CD8-positive, alpha-beta memory T cell (primary cell): ENCODE results near the gene ACP4. TPM values are rescaled to one million over a fixed set of nuclear protein-coding genes. Genes with fewer than 3 reads are reported as not detected.
"Not testable (repeated sequence)": the region's sequence is repeated elsewhere in the genome, so short reads cannot be mapped to it uniquely, and the experiment has no call there.

ENCODE experiments used
- CTCF ChIA-PET: fragments of 350-600 bp; sonication (Branson Sonifier 250); formaldehyde crosslinking; loops from one replicate; lab custom pipeline; 2021; ENCODE audit warnings: antibody characterized with exemption; lab: Charles Lee
- POLR2A ChIA-PET: fragments of 350-600 bp; sonication (Branson Sonifier 250); formaldehyde crosslinking; loops from one replicate; lab custom pipeline; 2021; ENCODE audit warnings: antibody characterized with exemption; lab: Charles Lee
- DNase-seq, 5 donors: peaks; one replicate each; pipeline versions ENCODE4 v3.0.0 to v3.0.0-alpha.2; 2020 to 2022; ENCODE audit warnings: mixed read lengths in 1 of 5
- H3K27ac ChIP-seq: one replicate; pipeline ENCODE4 v1.7.0; 2013; ENCODE audit warnings: low read depth, mild to moderate bottlenecking, low read length, moderate library complexity
- H3K27me3 ChIP-seq: 2 replicates; pipeline ENCODE4 v1.7.0; 2013; ENCODE audit warnings: low read length, mild to moderate bottlenecking; ENCODE audit not compliant: insufficient read depth, poor library complexity, severe bottlenecking
- H3K36me3 ChIP-seq: 2 replicates; pipeline ENCODE4 v1.7.0; 2013; ENCODE audit warnings: mild to moderate bottlenecking, low read length, moderate library complexity; ENCODE audit not compliant: insufficient read depth
- H3K4me1 ChIP-seq: 2 replicates; pipeline ENCODE4 v1.7.0; 2013; ENCODE audit warnings: mild to moderate bottlenecking, low read length, moderate library complexity; ENCODE audit not compliant: insufficient read depth
- H3K4me3 ChIP-seq: 2 replicates; pipeline ENCODE4 v1.7.0; 2013; ENCODE audit warnings: mild to moderate bottlenecking, low read length
- H3K9me3 ChIP-seq: 2 replicates; pipeline ENCODE4 v1.7.0; 2013; ENCODE audit warnings: mild to moderate bottlenecking, low read length
- H3K27ac Mint-ChIP-seq, 8 donors: one replicate each; pipeline ENCODE4 v1.8.0; 2020 to 2021; ENCODE audit warnings: mixed read lengths in 8 of 8, mild to moderate bottlenecking in 6 of 8, inconsistent platforms in 3 of 8, moderate library complexity in 3 of 8
- H3K27me3 Mint-ChIP-seq, 2 donors: one replicate each; pipeline ENCODE4 v1.8.0; 2020 to 2021; ENCODE audit warnings: mixed read lengths in 2 of 2, mild to moderate bottlenecking in 1 of 2, moderate library complexity in 1 of 2
- H3K36me3 Mint-ChIP-seq, 3 donors: one replicate each; pipeline ENCODE4 v1.8.0; 2020 to 2021; ENCODE audit warnings: mixed read lengths in 3 of 3, inconsistent platforms in 1 of 3, mild to moderate bottlenecking in 1 of 3
- H3K4me1 Mint-ChIP-seq, 3 donors: one replicate each; pipeline ENCODE4 v1.8.0; 2020 to 2021; ENCODE audit warnings: mixed read lengths in 3 of 3, inconsistent platforms in 1 of 3, mild to moderate bottlenecking in 1 of 3
- H3K4me3 Mint-ChIP-seq, 7 donors: one replicate each; pipeline ENCODE4 v1.8.0; 2020 to 2021; ENCODE audit warnings: mixed read lengths in 7 of 7, mild to moderate bottlenecking in 6 of 7, moderate library complexity in 4 of 7, inconsistent platforms in 2 of 7
- H3K9me3 Mint-ChIP-seq, 5 donors: one replicate each; pipeline ENCODE4 v1.8.0; 2020 to 2022; ENCODE audit warnings: mixed read lengths in 5 of 5, mild to moderate bottlenecking in 3 of 5, moderate library complexity in 2 of 5, inconsistent platforms in 1 of 5
- polyA plus RNA-seq: library from polyadenylated mRNA; unstranded; fragments of 300-500 nt; fragmentation: Illumina TruSeq; gene quantifications from one replicate; pipeline ENCODE4 v1.2.3, GENCODE V29; 2021
- total RNA-seq, 2 experiments: library from RNA; stranded (reverse); gene quantifications; one replicate each; pipeline ENCODE4 v1.2.3, GENCODE V29; 2021

Gene ACP4
- total and polyA plus RNA-seq, 3 experiments from 2014 or later, result not detected

GRCh38 chr19:50756244-50756643 is 34.0 kb upstream of the ACP4 start:
- CTCF ChIA-PET, H3K36me3 Mint-ChIP-seq, H3K9me3 Mint-ChIP-seq, H3K27ac Mint-ChIP-seq, H3K4me1 ChIP-seq, H3K36me3 ChIP-seq, H3K4me3 Mint-ChIP-seq, H3K4me1 Mint-ChIP-seq, H3K4me3 ChIP-seq, H3K27me3 ChIP-seq, H3K9me3 ChIP-seq, H3K27ac ChIP-seq, POLR2A ChIA-PET, DNase-seq: not testable (repeated sequence)
- peaks cover 18 to 21% of the 10 kb centered on the region in 2 donors for H3K27me3 Mint-ChIP-seq

GRCh38 chr19:50757624-50758023 is 32.6 kb upstream of the ACP4 start:
- H3K36me3 ChIP-seq, H3K4me3 ChIP-seq, H3K9me3 ChIP-seq, H3K4me1 ChIP-seq, H3K27me3 ChIP-seq, H3K4me3 Mint-ChIP-seq, H3K9me3 Mint-ChIP-seq, H3K4me1 Mint-ChIP-seq, CTCF ChIA-PET, POLR2A ChIA-PET, DNase-seq, H3K27ac ChIP-seq, H3K36me3 Mint-ChIP-seq: not testable (repeated sequence)
- Mint-ChIP-seq H3K27me3 (peaks cover 19 to 21% of the 10 kb centered on the region in 2 donors), H3K27ac (peak overlapping the region in 1 of 8 donors; percentile 30)

GRCh38 chr19:50759076-50759475 is 31.1 kb upstream of the ACP4 start:
- H3K27ac Mint-ChIP-seq, H3K27ac ChIP-seq, H3K36me3 ChIP-seq, H3K4me3 ChIP-seq, H3K9me3 Mint-ChIP-seq, H3K4me1 ChIP-seq, POLR2A ChIA-PET, H3K4me3 Mint-ChIP-seq, H3K9me3 ChIP-seq, H3K36me3 Mint-ChIP-seq, H3K4me1 Mint-ChIP-seq, H3K27me3 ChIP-seq, DNase-seq: not testable (repeated sequence)
- H3K27me3 Mint-ChIP-seq, result peaks cover 12 to 15% of the 10 kb centered on the region in 2 donors
- CTCF ChIA-PET, result interaction anchor here (1.0 kb wide), 1 partner anchor 14 kb away, joined by 3 read pairs; no protein-coding TSS in a partner anchor

GRCh38 chr19:50759886-50760285 is 30.3 kb upstream of the ACP4 start:
- Histone ChIP-seq H3K27ac (no peak overlapping the region), H3K4me1 (no peaks in the 10 kb centered on the region), H3K9me3 (no peaks in the 10 kb centered on the region), H3K4me3 (no peak overlapping the region), H3K36me3 (no peaks in the 10 kb centered on the region), H3K27me3 (no peaks in the 10 kb centered on the region)
- Mint-ChIP-seq H3K4me3 (no peak overlapping the region), H3K9me3 (peaks cover 0 to 7% (median 0%) of the 10 kb centered on the region in 5 donors), H3K4me1 (no peaks in the 10 kb centered on the region), H3K27me3 (peaks cover 13 to 20% of the 10 kb centered on the region in 2 donors), H3K27ac (no peak overlapping the region), H3K36me3 (peaks cover 0 to 3% (median 0%) of the 10 kb centered on the region in 3 donors)
- DNase-seq, result no peak
- ChIA-PET CTCF (interaction anchor here (1.0 kb wide), 1 partner anchor 13 kb away, joined by 3 read pairs; no protein-coding TSS in a partner anchor), POLR2A (no interaction called here)

- H3K27me3 ChIP-seq, H3K9me3 Mint-ChIP-seq, H3K36me3 ChIP-seq, H3K27ac ChIP-seq, H3K9me3 ChIP-seq, DNase-seq, H3K36me3 Mint-ChIP-seq, H3K4me3 Mint-ChIP-seq, H3K4me1 ChIP-seq, H3K27ac Mint-ChIP-seq, H3K4me3 ChIP-seq, POLR2A ChIA-PET, H3K4me1 Mint-ChIP-seq, CTCF ChIA-PET: not testable (repeated sequence)
- peaks cover 18 to 20% of the 10 kb centered on the region in 2 donors for H3K27me3 Mint-ChIP-seq
These were observed 28.7 kb upstream of the ACP4 start for GRCh38 chr19:50761501-50761900.

- H3K36me3 Mint-ChIP-seq, H3K27ac ChIP-seq, H3K4me1 Mint-ChIP-seq, H3K4me3 ChIP-seq, H3K36me3 ChIP-seq, H3K9me3 Mint-ChIP-seq, H3K4me1 ChIP-seq, H3K9me3 ChIP-seq, DNase-seq, H3K27me3 ChIP-seq, H3K4me3 Mint-ChIP-seq, POLR2A ChIA-PET, H3K27ac Mint-ChIP-seq, CTCF ChIA-PET: not testable (repeated sequence)
- H3K27me3 Mint-ChIP-seq, result peaks cover 14 to 18% of the 10 kb centered on the region in 2 donors
These were observed 26.7 kb upstream of the ACP4 start for GRCh38 chr19:50763521-50763920.

- Histone ChIP-seq H3K27ac (no peak overlapping the region), H3K36me3 (no peaks in the 10 kb centered on the region), H3K4me1 (no peaks in the 10 kb centered on the region), H3K27me3 (no peaks in the 10 kb centered on the region), H3K4me3 (no peak overlapping the region), H3K9me3 (no peaks in the 10 kb centered on the region)
- H3K4me3 Mint-ChIP-seq, result no peak overlapping the region
- no peaks in the 10 kb centered on the region for H3K36me3 Mint-ChIP-seq
- ChIA-PET CTCF (no interaction called here), POLR2A (interaction anchor here (0.6 kb wide), 2 partner anchors 30 to 85 kb away, joined by 3 to 5 read pairs; no protein-coding TSS in a partner anchor)
- peaks cover 14 to 18% of the 10 kb centered on the region in 2 donors for H3K27me3 Mint-ChIP-seq
- no peak for DNase-seq
- H3K4me1 Mint-ChIP-seq, result no peaks in the 10 kb centered on the region
- H3K9me3 Mint-ChIP-seq, result peaks cover 0 to 7% (median 0%) of the 10 kb centered on the region in 5 donors
- no peak overlapping the region for H3K27ac Mint-ChIP-seq
These were observed 25.8 kb upstream of the ACP4 start for GRCh38 chr19:50764409-50764808.

- H3K36me3 ChIP-seq, H3K4me3 Mint-ChIP-seq, CTCF ChIA-PET, H3K36me3 Mint-ChIP-seq, H3K27ac ChIP-seq, H3K9me3 ChIP-seq, H3K4me1 Mint-ChIP-seq, POLR2A ChIA-PET, H3K27ac Mint-ChIP-seq, H3K4me3 ChIP-seq, H3K4me1 ChIP-seq, H3K27me3 ChIP-seq, H3K9me3 Mint-ChIP-seq, DNase-seq: not testable (repeated sequence)
- H3K27me3 Mint-ChIP-seq, result peaks cover 14 to 23% of the 10 kb centered on the region in 2 donors
These were observed 23.5 kb upstream of the ACP4 start for GRCh38 chr19:50766746-50767145.

GRCh38 chr19:50767263-50767662 is 23.0 kb upstream of the ACP4 start:
- H3K27ac Mint-ChIP-seq, H3K4me3 ChIP-seq, H3K9me3 Mint-ChIP-seq, H3K4me1 Mint-ChIP-seq, H3K4me1 ChIP-seq, DNase-seq, POLR2A ChIA-PET, H3K27ac ChIP-seq, H3K4me3 Mint-ChIP-seq, CTCF ChIA-PET, H3K9me3 ChIP-seq, H3K36me3 ChIP-seq, H3K27me3 ChIP-seq, H3K36me3 Mint-ChIP-seq: not testable (repeated sequence)
- peaks cover 14 to 23% of the 10 kb centered on the region in 2 donors for H3K27me3 Mint-ChIP-seq
